Activated CD8-positive, alpha-beta memory T cell treated with anti-CD3 and anti-CD28 coated beads, Interleukin-2, amount 50 U/mL, for 1 hour (primary cell): ENCODE results near the gene ASPRV1.
"Not testable (repeated sequence)": the region's sequence is repeated elsewhere in the genome, so short reads cannot be mapped to it uniquely, and the experiment has no call there.

ENCODE experiments used
- DNase-seq: peaks from one replicate; pipeline ENCODE4 v3.0.0-alpha.2; 2020; ENCODE audit errors: extremely low read depth

The ASPRV1 gene

GRCh38 chr2:69961496-69961895 lies at the start of gene ASPRV1:
ASPRV1 (minus strand) TSS chr2:69961631; CDS start chr2:69961436, 195 bp downstream.
- no peak for DNase-seq

- DNase-seq, result no peak
Measured at GRCh38 chr2:70010576-70011111, 49.2 kb upstream of the ASPRV1 start.

- no peak for DNase-seq
Measured at GRCh38 chr2:70009762-70010575, 48.5 kb upstream of the ASPRV1 start.

- no peak for DNase-seq
Measured at GRCh38 chr2:70008290-70008689, 46.9 kb upstream of the ASPRV1 start.

GRCh38 chr2:70007151-70007550 lies 45.7 kb upstream of the ASPRV1 start:
- no peak for DNase-seq

GRCh38 chr2:70006447-70006784 lies 45.0 kb upstream of the ASPRV1 start:
- no peak for DNase-seq

GRCh38 chr2:70005752-70006446 lies 44.5 kb upstream of the ASPRV1 start:
- no peak for DNase-seq

GRCh38 chr2:70005216-70005615 lies 43.8 kb upstream of the ASPRV1 start:
- DNase-seq, result no peak

GRCh38 chr2:70003093-70003830 lies 41.8 kb upstream of the ASPRV1 start:
- DNase-seq, result no peak

GRCh38 chr2:70002241-70002899 lies 40.9 kb upstream of the ASPRV1 start:
- no peak for DNase-seq

GRCh38 chr2:70000529-70000928 lies 39.1 kb upstream of the ASPRV1 start:
- not testable (repeated sequence) for DNase-seq

GRCh38 chr2:69998761-69999160 lies 37.3 kb upstream of the ASPRV1 start:
- no peak for DNase-seq

- DNase-seq, result no peak
Measured at GRCh38 chr2:69997015-69997830, 35.8 kb upstream of the ASPRV1 start.

- no peak for DNase-seq
Measured at GRCh38 chr2:69995511-69995910, 34.1 kb upstream of the ASPRV1 start.

- no peak for DNase-seq
Measured at GRCh38 chr2:69994166-69994565, 32.7 kb upstream of the ASPRV1 start.

GRCh38 chr2:69993708-69994107 lies 32.3 kb upstream of the ASPRV1 start:
- no peak for DNase-seq

GRCh38 chr2:69993048-69993565 lies 31.7 kb upstream of the ASPRV1 start:
- DNase-seq, result no peak

GRCh38 chr2:69992310-69993047 lies 31.0 kb upstream of the ASPRV1 start:
- DNase-seq, result no peak

- DNase-seq, result no peak
Measured at GRCh38 chr2:69989441-69990105, 28.1 kb upstream of the ASPRV1 start.
